Activated naive CD8-positive, alpha-beta T cell treated with anti-CD3 and anti-CD28 coated beads, Interleukin-2, amount 10 ng/mL, durations not matched to agents 7 days and 5 days (primary cell): ENCODE results near the gene ARFRP1. TPM values are rescaled to one million over a fixed set of nuclear protein-coding genes. Genes with fewer than 3 reads are reported as not detected.
"Not testable (repeated sequence)": the region's sequence is repeated elsewhere in the genome, so short reads cannot be mapped to it uniquely, and the experiment has no call there.

ENCODE experiments used
- ATAC-seq: fragments of 150-1000 bp; cut with Tn5 transposase; one replicate; pipeline ENCODE4 v1.10.0; 2021; ENCODE audit warnings: low read depth, moderate library complexity
- POLR2A ChIA-PET: fragments of 350-600 bp; sonication (Branson Sonifier 250); formaldehyde crosslinking; loops from one replicate; lab custom pipeline; 2021; ENCODE audit warnings: antibody characterized with exemption; lab: Charles Lee
- DNase-seq: peaks from one replicate; pipeline ENCODE4 v3.0.0; 2021
- H3K27ac Mint-ChIP-seq: one replicate; pipeline ENCODE4 v1.8.0; 2022; ENCODE audit warnings: mild to moderate bottlenecking, mixed read lengths
- H3K27me3 Mint-ChIP-seq: one replicate; pipeline ENCODE4 v1.8.0; 2022; ENCODE audit warnings: mild to moderate bottlenecking, moderate library complexity, mixed read lengths
- H3K36me3 Mint-ChIP-seq: one replicate; pipeline ENCODE4 v1.8.0; 2021; ENCODE audit warnings: mild to moderate bottlenecking, mixed read lengths
- H3K4me1 Mint-ChIP-seq: one replicate; pipeline ENCODE4 v1.8.0; 2021; ENCODE audit warnings: mixed read lengths
- H3K4me3 Mint-ChIP-seq: one replicate; pipeline ENCODE4 v1.8.0; 2022; ENCODE audit warnings: mild to moderate bottlenecking, moderate library complexity, mixed read lengths
- H3K9me3 Mint-ChIP-seq: one replicate; pipeline ENCODE4 v1.8.0; 2021; ENCODE audit warnings: mixed read lengths
- total RNA-seq, 2 experiments: library from RNA; stranded (reverse); gene quantifications; one replicate each; pipeline ENCODE4 v1.2.3, GENCODE V29; 2021

ARFRP1 gene
- total RNA-seq, 2 experiments from 2014 or later = 68.8 to 73.1 TPM

DNA sequence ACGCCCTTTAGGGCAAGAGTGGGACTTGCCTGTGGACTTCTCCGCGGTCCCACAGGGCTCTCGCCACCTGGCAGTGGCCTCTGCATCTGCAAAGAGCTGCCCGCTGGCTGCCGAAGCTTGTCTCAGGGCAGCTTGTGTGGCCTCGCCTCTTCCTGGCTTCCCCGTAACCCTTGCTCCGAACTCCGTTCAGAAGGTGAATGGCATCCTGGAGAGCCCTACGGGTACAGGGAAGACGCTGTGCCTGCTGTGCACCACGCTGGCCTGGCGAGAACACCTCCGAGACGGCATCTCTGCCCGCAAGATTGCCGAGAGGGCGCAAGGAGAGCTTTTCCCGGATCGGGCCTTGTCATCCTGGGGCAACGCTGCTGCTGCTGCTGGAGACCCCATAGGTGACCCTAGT lies 46.7 kb downstream of the ARFRP1 start:
- no peak overlapping the region for H3K27ac Mint-ChIP-seq
- POLR2A ChIA-PET = no interaction called here

DNA sequence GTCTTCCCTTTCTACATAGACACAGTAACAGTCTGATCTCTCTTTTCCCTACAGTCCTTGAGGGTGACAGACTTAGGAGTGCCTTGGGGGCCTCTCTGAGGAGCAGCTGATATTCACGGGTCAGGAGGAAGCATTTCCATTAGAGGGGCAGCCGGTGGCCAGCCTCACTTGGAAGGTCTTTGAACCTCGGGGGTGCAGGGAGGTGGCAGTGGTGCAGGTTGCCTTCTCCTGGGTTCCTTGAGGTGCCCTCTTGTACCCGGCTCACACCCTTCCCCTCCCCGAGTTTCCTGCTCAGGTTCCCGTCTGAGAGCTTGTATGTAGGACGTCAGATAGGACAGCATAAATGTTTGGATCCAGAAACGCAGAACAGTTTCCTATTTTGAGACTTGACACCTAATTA lies 47.2 kb downstream of the ARFRP1 start:
- Mint-ChIP-seq H3K4me3 (no peak overlapping the region), H3K36me3 (peaks cover 1% of the 10 kb centered on the region), H3K27me3 (no peaks in the 10 kb centered on the region), H3K27ac (no peak overlapping the region), H3K9me3 (no peaks in the 10 kb centered on the region), H3K4me1 (peaks cover 8% of the 10 kb centered on the region)
- DNase-seq (no peak), ATAC-seq (no peak)
- POLR2A ChIA-PET = no interaction called here

More for the DNA sequence above, 46.7 kb downstream of the ARFRP1 start:
- H3K4me3 Mint-ChIP-seq = no peak overlapping the region
- H3K36me3 Mint-ChIP-seq = peaks cover 2% of the 10 kb centered on the region
- peaks cover 8% of the 10 kb centered on the region for H3K4me1 Mint-ChIP-seq
- H3K9me3 Mint-ChIP-seq = no peaks in the 10 kb centered on the region
- no peak for DNase-seq
- ATAC-seq = no peak
- no peaks in the 10 kb centered on the region for H3K27me3 Mint-ChIP-seq

DNA sequence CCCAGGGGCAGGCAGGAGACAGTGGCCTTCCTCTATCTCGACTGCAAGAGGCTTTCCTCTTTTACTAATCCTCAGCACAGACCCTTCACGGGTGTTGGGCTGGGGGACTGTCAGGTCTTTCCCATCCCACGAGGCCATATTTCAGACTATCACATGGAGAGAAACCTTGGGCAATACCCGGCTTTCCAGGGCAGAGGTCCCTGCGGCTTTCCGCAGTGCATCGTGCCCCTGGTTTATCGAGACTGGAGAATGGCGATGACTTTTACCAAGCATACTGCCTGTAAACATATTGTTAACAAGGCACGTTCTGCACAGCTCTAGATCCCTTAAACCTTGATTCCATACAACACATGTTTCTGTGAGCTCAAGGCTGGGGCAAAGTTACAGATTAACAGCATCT lies 47.6 kb downstream of the ARFRP1 start:
- H3K27ac Mint-ChIP-seq, ATAC-seq, H3K27me3 Mint-ChIP-seq, H3K9me3 Mint-ChIP-seq, POLR2A ChIA-PET, H3K4me1 Mint-ChIP-seq, DNase-seq, H3K36me3 Mint-ChIP-seq: not testable (repeated sequence)
- H3K4me3 Mint-ChIP-seq = peak overlapping the region; percentile 28

- ATAC-seq = no peak
- Mint-ChIP-seq H3K4me1 (peaks cover 13% of the 10 kb centered on the region), H3K4me3 (peak overlapping the region; percentile 95), H3K27ac (no peak overlapping the region), H3K27me3 (no peaks in the 10 kb centered on the region), H3K36me3 (peaks cover 1% of the 10 kb centered on the region), H3K9me3 (no peaks in the 10 kb centered on the region)
- DNase-seq = no peak
- POLR2A ChIA-PET = interaction anchor here (2.0 kb wide), 1 partner anchor 106 kb away, joined by 9 read pairs; no protein-coding TSS in a partner anchor
These were observed 48.4 kb downstream of the ARFRP1 start for GRCh38 chr20:63659370-63659769.

DNA sequence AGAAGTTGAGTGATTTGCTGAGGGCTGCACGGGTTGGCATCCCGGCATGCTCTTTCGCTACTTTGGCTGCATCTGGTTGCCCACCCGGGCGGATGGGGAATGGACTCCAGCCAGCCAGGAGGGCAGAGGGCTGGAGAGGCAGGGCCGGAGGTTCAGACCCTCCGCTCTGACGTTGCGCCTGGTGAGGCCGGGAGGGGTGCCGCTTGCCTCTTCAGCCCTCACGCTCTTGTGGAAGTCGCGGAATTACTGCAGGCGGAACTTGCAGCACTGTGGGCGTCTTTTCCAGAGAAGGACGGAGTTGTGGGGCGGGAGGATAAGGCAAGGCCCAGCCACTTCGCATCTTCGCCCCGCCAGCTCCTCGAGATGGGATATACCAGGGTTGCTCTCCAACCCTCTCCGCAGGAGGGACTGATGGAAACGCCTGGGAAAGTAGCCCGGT lies 49.0 kb downstream of the ARFRP1 start:
- Mint-ChIP-seq H3K9me3 (no peaks in the 10 kb centered on the region), H3K27ac (peak overlapping the region; percentile 92), H3K27me3 (no peaks in the 10 kb centered on the region), H3K4me1 (peaks cover 17% of the 10 kb centered on the region), H3K4me3 (peak overlapping the region; percentile 95), H3K36me3 (peaks cover 1% of the 10 kb centered on the region)
- DNase-seq (no peak), ATAC-seq (peak; percentile 30)
- POLR2A ChIA-PET = interaction anchor here (0.6 to 2.0 kb wide), 21 partner anchors 17 to 419 kb away, joined by 3 to 16 read pairs (median 5); partner anchors contain the start of genes ARFRP1, GMEB2, HELZ2 and PPDPF

GRCh38 chr20:63657937-63658748 lies 49.6 kb downstream of the ARFRP1 start, which contains the start of gene RTEL1:
Gene RTEL1, plus strand, starts transcription at chr20:63658312. Its CDS starts 1,091 bp downstream, at chr20:63659403.
- POLR2A ChIA-PET = interaction anchor here (0.6 to 2.0 kb wide), 22 partner anchors 16 to 420 kb away, joined by 3 to 16 read pairs (median 4); partner anchors contain the start of genes ARFRP1, GMEB2, HELZ2 and PPDPF
- Mint-ChIP-seq H3K4me3 (peak within 1 kb of the TSS; percentile 95), H3K27me3 (no peaks in the 10 kb centered on the region), H3K9me3 (no peaks in the 10 kb centered on the region), H3K4me1 (peaks cover 17% of the 10 kb centered on the region), H3K36me3 (peaks cover 1% of the 10 kb centered on the region), H3K27ac (peak within 1 kb of the TSS; percentile 92)
- ATAC-seq (peak; percentile 82), DNase-seq (peak; percentile 97)

- peak overlapping the region; percentile 95 for H3K4me3 Mint-ChIP-seq
- POLR2A ChIA-PET = interaction anchor here (0.7 to 2.0 kb wide), 13 partner anchors 16 to 238 kb away, joined by 3 to 16 read pairs (median 6); partner anchors contain the start of genes ARFRP1, GMEB2, HELZ2 and PTK6
- peak overlapping the region; percentile 92 for H3K27ac Mint-ChIP-seq
- ATAC-seq (no peak), DNase-seq (no peak)
- peaks cover 1% of the 10 kb centered on the region for H3K36me3 Mint-ChIP-seq
- H3K4me1 Mint-ChIP-seq = peaks cover 17% of the 10 kb centered on the region
- no peaks in the 10 kb centered on the region for H3K9me3 Mint-ChIP-seq
- no peaks in the 10 kb centered on the region for H3K27me3 Mint-ChIP-seq
These were observed 50.4 kb downstream of the ARFRP1 start for GRCh38 chr20:63657260-63657936.

GRCh38 chr20:63656451-63656850 lies 51.3 kb downstream of the ARFRP1 start:
- no peaks in the 10 kb centered on the region for H3K36me3 Mint-ChIP-seq
- no peak overlapping the region for H3K4me3 Mint-ChIP-seq
- POLR2A ChIA-PET = no interaction called here
- H3K9me3 Mint-ChIP-seq = no peaks in the 10 kb centered on the region
- peaks cover 3% of the 10 kb centered on the region for H3K27me3 Mint-ChIP-seq
- DNase-seq (no peak), ATAC-seq (no peak)
- H3K4me1 Mint-ChIP-seq = peaks cover 19% of the 10 kb centered on the region
- H3K27ac Mint-ChIP-seq = no peak overlapping the region

DNA sequence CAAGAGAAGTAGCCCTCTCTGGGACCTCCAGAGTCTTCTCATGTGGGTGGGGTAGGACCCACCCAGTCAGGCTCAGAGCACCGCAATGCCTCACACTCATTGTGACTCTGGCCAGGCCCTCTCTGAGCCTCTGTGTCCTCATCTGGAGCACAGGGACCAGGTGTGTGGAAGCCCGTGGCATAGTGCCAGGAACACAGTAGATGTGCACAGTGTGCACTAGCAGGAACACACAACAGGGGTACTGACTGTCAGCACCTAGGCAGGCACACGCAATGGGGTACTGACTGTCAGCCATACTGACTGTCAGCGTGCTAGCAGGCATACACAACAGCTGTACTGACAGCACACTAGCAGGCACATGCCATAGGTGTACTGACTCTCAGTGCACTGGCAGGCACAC lies 52.5 kb downstream of the ARFRP1 start:
- Mint-ChIP-seq H3K27ac (no peak overlapping the region), H3K4me3 (no peak overlapping the region), H3K9me3 (no peaks in the 10 kb centered on the region), H3K36me3 (no peaks in the 10 kb centered on the region), H3K4me1 (peaks cover 19% of the 10 kb centered on the region), H3K27me3 (peaks cover 9% of the 10 kb centered on the region)
- DNase-seq = no peak
- POLR2A ChIA-PET = interaction anchor here (1.1 kb wide), 1 partner anchor 13 kb away, joined by 3 read pairs; no protein-coding TSS in a partner anchor
- ATAC-seq = no peak

GRCh38 chr20:63653974-63654668 lies 53.7 kb downstream of the ARFRP1 start:
- ATAC-seq = no peak
- Mint-ChIP-seq H3K27ac (peak overlapping the region; percentile 56), H3K36me3 (no peaks in the 10 kb centered on the region), H3K4me1 (peaks cover 14% of the 10 kb centered on the region), H3K4me3 (peak overlapping the region; percentile 85), H3K9me3 (no peaks in the 10 kb centered on the region), H3K27me3 (peaks cover 9% of the 10 kb centered on the region)
- POLR2A ChIA-PET = interaction anchor here (0.5 to 1.5 kb wide), 3 partner anchors 12 to 20 kb away, joined by 3 to 7 read pairs (median 4); no protein-coding TSS in a partner anchor
- DNase-seq = no peak

DNA sequence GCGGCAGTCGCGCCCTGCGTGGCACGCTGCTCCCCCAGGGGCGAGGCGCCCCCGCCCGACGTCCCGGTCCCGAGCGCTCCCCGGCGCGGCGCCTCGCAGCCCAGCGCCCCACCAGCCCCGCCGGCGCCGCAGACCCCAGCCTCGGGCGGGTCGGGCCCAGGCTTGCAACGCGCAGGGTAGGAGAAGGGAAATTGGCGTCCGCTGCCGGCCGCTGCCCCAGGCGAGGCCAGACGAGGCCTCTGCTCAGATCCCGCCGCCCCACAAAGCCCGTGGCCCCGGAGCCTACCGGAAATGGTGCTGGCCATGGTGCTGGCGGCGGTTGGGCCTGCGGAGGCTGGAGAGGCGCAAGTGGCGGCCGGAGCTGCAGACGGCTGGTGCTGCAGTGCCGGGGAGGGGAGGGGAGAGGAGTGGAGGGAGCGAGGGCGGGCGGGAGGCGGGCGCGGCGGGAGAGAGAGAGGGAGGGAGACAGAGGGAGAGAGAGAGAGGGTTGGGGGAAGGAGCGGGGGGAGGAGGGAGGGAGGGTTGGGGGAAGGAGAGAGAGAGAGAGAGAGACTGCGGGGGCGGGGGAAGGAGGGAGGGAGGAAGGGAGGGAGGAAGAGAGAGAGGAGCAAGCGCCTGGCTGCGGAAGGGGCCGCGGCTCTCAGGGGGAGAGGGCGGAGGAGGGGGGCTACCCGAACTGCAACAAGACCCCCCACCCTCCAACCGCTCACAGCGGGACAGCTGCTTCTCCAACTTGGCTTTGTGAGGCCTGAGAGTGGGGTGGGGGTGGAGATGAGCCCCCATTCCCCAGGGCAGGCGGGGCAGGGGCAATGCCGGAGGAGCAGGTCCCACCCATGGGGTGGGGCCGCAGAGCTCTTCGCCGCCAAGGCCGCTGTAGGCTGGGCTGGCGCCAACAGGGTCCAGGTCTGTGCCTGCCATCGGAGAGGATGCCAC lies 54.5 kb downstream of the ARFRP1 start, which contains the start of gene STMN3:
STMN3 (minus strand) TSS at position 384 of the 933 bp plus-strand sequence; CDS start at position 305, 79 bp downstream.
- no peaks in the 10 kb centered on the region for H3K9me3 Mint-ChIP-seq
- POLR2A ChIA-PET = interaction anchor here (0.5 to 1.5 kb wide), 3 partner anchors 8 to 19 kb away, joined by 3 to 7 read pairs (median 4); no protein-coding TSS in a partner anchor

More for the DNA sequence above, 54.5 kb downstream of the ARFRP1 start, which contains the start of gene STMN3:
- Mint-ChIP-seq H3K4me1 (peaks cover 12% of the 10 kb centered on the region), H3K36me3 (no peaks in the 10 kb centered on the region), H3K27ac (peak within 1 kb of the TSS; percentile 56), H3K27me3 (peaks cover 9% of the 10 kb centered on the region), H3K4me3 (peak within 1 kb of the TSS; percentile 85)
- peak; percentile 83 for DNase-seq
- ATAC-seq = peak; percentile 43
